Measurements from ENCODE around the gene KIAA1217.

DNA sequence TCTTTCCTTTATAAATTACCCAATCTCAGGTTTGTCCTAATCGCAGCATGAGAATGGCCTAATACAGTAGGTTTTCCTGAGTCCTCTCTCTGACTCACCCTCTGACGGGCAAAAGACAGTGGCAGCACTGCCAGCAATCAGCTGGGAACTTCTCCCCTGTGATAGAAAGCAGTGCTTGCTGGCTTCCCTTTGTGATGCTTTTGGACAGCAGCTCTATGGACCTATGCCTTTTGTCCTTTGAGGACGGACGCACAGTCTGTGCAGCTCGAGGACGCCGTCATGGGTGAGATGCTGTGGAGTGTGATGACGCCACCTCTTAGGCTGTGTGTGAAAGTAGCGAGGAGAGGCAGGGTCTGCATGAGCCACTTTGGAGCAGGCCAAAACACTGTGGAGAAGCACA is 68.8 kb downstream of the KIAA1217 start:
- TF ChIP-seq, protein P1, sequence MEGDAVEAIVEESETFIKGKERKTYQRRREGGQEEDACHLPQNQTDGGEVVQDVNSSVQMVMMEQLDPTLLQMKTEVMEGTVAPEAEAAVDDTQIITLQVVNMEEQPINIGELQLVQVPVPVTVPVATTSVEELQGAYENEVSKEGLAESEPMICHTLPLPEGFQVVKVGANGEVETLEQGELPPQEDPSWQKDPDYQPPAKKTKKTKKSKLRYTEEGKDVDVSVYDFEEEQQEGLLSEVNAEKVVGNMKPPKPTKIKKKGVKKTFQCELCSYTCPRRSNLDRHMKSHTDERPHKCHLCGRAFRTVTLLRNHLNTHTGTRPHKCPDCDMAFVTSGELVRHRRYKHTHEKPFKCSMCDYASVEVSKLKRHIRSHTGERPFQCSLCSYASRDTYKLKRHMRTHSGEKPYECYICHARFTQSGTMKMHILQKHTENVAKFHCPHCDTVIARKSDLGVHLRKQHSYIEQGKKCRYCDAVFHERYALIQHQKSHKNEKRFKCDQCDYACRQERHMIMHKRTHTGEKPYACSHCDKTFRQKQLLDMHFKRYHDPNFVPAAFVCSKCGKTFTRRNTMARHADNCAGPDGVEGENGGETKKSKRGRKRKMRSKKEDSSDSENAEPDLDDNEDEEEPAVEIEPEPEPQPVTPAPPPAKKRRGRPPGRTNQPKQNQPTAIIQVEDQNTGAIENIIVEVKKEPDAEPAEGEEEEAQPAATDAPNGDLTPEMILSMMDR (IDR thresholded peaks at IDR 0.05; ENCODE audit: insufficient read depth, low read length, poor library complexity, severe bottlenecking), result no peak
- no peak for TF ChIP-seq EZH2phosphoT487 (conservative IDR thresholded peaks at IDR 0.05; ENCODE audit: low read length)
